Testis (tissue), 2 donors: Measurements from ENCODE around the gene EFCAB3.

Source experiments
- CTCF ChIP-seq, 3 experiments: fragments of 450-650 bp in 2 of 3; fragments of 200-600 bp in 1 of 3; sonication (generic) in 1 of 3; IDR thresholded peaks; one replicate each; pipeline ENCODE4 v1.5.1; 2016 to 2019; ENCODE audit warnings: antibody characterized with exemption in 3 of 3, mild to moderate bottlenecking in 2 of 3, moderate library complexity in 1 of 3
- POLR2A ChIP-seq: fragments of 450-650 bp; IDR thresholded peaks from one replicate; pipeline ENCODE4 v1.6.1; 2017; ENCODE audit warnings: antibody characterized with exemption, mild to moderate bottlenecking, moderate library complexity

GRCh38 chr17:62381561-62381960 is 1.2 kb downstream of the EFCAB3 start:
- TF ChIP-seq POLR2A (no peak), CTCF (IDR thresholded peaks at IDR 0.05) (no peak)
